ENCODE measurements around the gene GPR160.
"Not testable (repeated sequence)": the region's sequence is repeated elsewhere in the genome, so short reads cannot be mapped to it uniquely, and the experiment has no call there.

The GPR160 gene

GRCh38 chr3:170010498-170010897 is 27.3 kb upstream of the GPR160 start:
- no peak overlapping the region for H3K4me3 ChIP-seq (ENCODE audit: low read depth, low read length)
- DNase-seq (ENCODE audit: low read depth) = peak; percentile 66
- TF ChIP-seq CTCF (IDR thresholded peaks at IDR 0.05; ENCODE audit: insufficient read depth, low read depth, low read length, missing control alignments) = no peak

GRCh38 chr3:170012683-170013400 is 25.0 kb upstream of the GPR160 start:
- H3K4me3 ChIP-seq (ENCODE audit: low read depth, low read length) = no peak overlapping the region
- DNase-seq (ENCODE audit: low read depth) = no peak
- TF ChIP-seq CTCF (IDR thresholded peaks at IDR 0.05; ENCODE audit: insufficient read depth, low read depth, low read length, missing control alignments) = no peak

GRCh38 chr3:170016057-170016456 is 21.7 kb upstream of the GPR160 start:
- no peak for TF ChIP-seq CTCF (IDR thresholded peaks at IDR 0.05; ENCODE audit: insufficient read depth, low read depth, low read length, missing control alignments)
- DNase-seq (ENCODE audit: low read depth) = no peak
- H3K4me3 ChIP-seq (ENCODE audit: low read depth, low read length) = no peak overlapping the region

GRCh38 chr3:170019306-170019705 is 18.5 kb upstream of the GPR160 start:
- not testable (repeated sequence) for DNase-seq (ENCODE audit: low read depth); H3K4me3 ChIP-seq (ENCODE audit: low read depth, low read length)

- peak; percentile 29 for DNase-seq (ENCODE audit: low read depth)
- TF ChIP-seq CTCF (IDR thresholded peaks at IDR 0.05; ENCODE audit: insufficient read depth, low read depth, low read length, missing control alignments) = no peak
- H3K4me3 ChIP-seq (ENCODE audit: low read depth, low read length) = no peak overlapping the region
Measured at GRCh38 chr3:170021083-170021482, 16.7 kb upstream of the GPR160 start.

- no peak for DNase-seq (ENCODE audit: low read depth)
- TF ChIP-seq CTCF (IDR thresholded peaks at IDR 0.05; ENCODE audit: insufficient read depth, low read depth, low read length, missing control alignments) = no peak
- no peak overlapping the region for H3K4me3 ChIP-seq (ENCODE audit: low read depth, low read length)
Measured at GRCh38 chr3:170022336-170022735, 15.5 kb upstream of the GPR160 start.

- H3K4me3 ChIP-seq (ENCODE audit: low read depth, low read length) = no peak overlapping the region
- TF ChIP-seq CTCF (IDR thresholded peaks at IDR 0.05; ENCODE audit: insufficient read depth, low read depth, low read length, missing control alignments) = no peak
- DNase-seq (ENCODE audit: low read depth) = no peak
Measured at GRCh38 chr3:170023165-170023564, 14.6 kb upstream of the GPR160 start.
